ENCODE data around the gene PRPSAP2. TPM values are rescaled to one million over a fixed set of nuclear protein-coding genes. Genes with fewer than 3 reads are reported as not detected.

Gene PRPSAP2
- total RNA-seq, 1 donor from 2014 or later, result 43.0 TPM

DNA sequence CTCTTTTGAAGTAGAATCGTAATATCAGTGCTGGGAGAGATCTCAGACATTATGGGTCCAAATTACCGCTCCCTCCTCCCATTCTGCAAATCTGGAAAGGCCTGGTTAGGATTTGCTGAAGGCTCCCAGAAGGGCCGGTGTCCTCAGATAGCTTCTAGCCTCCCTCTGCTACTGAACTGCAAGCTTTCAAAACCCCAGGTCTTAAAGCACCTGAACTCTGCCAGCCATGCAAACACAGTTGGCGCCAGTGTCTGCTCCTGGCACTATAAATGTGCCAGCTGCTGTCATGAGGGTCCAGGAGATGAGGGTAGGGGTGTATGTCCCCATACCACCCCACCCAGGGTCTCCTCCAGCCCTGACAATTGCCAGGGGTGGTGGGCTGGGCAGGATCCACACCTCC is 118.3 kb downstream of the PRPSAP2 start:
- no peaks in the 10 kb centered on the region for H3K27me3 ChIP-seq (ENCODE audit: control insufficient read depth, insufficient read depth, low read length)
- peaks cover 4% of the 10 kb centered on the region for H3K36me3 ChIP-seq (ENCODE audit: control insufficient read depth, insufficient read depth, low read length)
- no peak overlapping the region for H3K4me3 ChIP-seq (ENCODE audit: low read depth, low read length)
- TF ChIP-seq, protein P1, sequence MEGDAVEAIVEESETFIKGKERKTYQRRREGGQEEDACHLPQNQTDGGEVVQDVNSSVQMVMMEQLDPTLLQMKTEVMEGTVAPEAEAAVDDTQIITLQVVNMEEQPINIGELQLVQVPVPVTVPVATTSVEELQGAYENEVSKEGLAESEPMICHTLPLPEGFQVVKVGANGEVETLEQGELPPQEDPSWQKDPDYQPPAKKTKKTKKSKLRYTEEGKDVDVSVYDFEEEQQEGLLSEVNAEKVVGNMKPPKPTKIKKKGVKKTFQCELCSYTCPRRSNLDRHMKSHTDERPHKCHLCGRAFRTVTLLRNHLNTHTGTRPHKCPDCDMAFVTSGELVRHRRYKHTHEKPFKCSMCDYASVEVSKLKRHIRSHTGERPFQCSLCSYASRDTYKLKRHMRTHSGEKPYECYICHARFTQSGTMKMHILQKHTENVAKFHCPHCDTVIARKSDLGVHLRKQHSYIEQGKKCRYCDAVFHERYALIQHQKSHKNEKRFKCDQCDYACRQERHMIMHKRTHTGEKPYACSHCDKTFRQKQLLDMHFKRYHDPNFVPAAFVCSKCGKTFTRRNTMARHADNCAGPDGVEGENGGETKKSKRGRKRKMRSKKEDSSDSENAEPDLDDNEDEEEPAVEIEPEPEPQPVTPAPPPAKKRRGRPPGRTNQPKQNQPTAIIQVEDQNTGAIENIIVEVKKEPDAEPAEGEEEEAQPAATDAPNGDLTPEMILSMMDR (IDR thresholded peaks at IDR 0.05; ENCODE audit: insufficient read depth, low read length, poor library complexity, severe bottlenecking), result no peak
- DNase-seq (ENCODE audit: low read depth), result no peak

DNA sequence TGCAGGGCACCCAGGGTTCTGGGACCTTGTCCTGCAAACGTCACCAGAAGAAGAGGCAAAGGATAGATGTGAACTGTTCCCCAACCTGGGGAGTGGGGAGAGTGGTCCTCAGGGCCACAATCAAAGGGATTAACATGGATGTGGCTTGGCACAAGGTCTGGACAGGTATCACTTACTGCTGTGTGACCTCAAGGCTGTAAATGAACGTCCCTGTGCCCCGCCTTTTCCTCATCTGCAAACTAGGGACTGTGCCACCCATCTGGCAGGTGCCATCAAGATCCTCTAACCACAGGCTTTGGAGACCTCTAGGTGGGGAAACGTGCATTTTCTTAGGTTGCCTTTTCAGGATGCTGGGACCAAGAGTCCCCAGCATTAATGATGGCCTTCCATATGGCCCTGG is 119.1 kb downstream of the PRPSAP2 start:
- DNase-seq (ENCODE audit: low read depth), result no peak
- TF ChIP-seq, protein P1 (IDR thresholded peaks at IDR 0.05; ENCODE audit: insufficient read depth, low read length, poor library complexity, severe bottlenecking), result no peak
- no peaks in the 10 kb centered on the region for H3K27me3 ChIP-seq (ENCODE audit: control insufficient read depth, insufficient read depth, low read length)
- H3K4me3 ChIP-seq (ENCODE audit: low read depth, low read length), result no peak overlapping the region
- H3K36me3 ChIP-seq (ENCODE audit: control insufficient read depth, insufficient read depth, low read length), result peaks cover 4% of the 10 kb centered on the region

DNA sequence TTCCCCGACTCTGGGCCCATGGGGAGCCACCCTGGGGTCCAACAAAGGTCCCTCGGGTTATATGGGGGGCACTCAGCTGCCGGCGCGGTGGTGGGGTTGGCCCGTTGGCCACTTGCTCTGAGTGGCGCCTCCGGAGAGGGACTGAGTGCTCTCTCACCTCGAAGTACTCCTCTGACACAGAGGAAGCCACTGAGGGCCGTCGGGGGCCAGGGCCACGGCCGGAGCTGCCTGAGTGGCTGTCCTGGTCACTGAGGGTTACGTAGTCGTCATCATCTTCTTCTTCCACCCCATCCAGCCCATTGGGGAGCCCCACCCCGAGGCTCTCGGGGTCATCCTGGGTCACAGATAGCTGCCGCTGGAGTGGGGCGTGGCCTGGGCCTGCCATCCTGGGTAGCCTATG is 119.7 kb downstream of the PRPSAP2 start:
- H3K27me3 ChIP-seq (ENCODE audit: control insufficient read depth, insufficient read depth, low read length), result no peaks in the 10 kb centered on the region
- no peak for DNase-seq (ENCODE audit: low read depth)
- H3K36me3 ChIP-seq (ENCODE audit: control insufficient read depth, insufficient read depth, low read length), result peaks cover 4% of the 10 kb centered on the region
- H3K4me3 ChIP-seq (ENCODE audit: low read depth, low read length), result no peak overlapping the region
- TF ChIP-seq, protein P1 (IDR thresholded peaks at IDR 0.05; ENCODE audit: insufficient read depth, low read length, poor library complexity, severe bottlenecking), result no peak

DNA sequence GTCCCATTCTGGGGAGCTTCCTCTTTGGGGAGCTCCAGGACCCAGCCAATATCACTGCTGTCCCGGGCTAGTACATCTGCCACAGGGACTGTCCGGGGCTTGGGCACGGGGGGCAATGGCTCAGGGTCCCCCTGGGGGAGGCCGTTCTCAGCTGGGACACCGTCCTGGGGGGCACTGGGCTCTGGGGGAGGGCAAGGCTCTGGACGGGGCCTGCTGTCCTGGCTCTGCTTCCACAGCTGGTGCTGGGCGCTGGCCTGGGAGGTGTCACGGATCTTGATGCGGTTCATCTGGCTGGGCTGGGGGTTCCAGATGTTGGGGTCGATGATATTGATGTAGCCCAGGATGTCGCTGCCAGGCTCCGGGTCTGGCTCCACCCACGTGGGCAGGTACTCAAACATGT is 120.1 kb downstream of the PRPSAP2 start:
- no peak overlapping the region for H3K4me3 ChIP-seq (ENCODE audit: low read depth, low read length)
- no peak for DNase-seq (ENCODE audit: low read depth)
- TF ChIP-seq, protein P1 (IDR thresholded peaks at IDR 0.05; ENCODE audit: insufficient read depth, low read length, poor library complexity, severe bottlenecking), result no peak
- H3K36me3 ChIP-seq (ENCODE audit: control insufficient read depth, insufficient read depth, low read length), result peaks cover 4% of the 10 kb centered on the region
- no peaks in the 10 kb centered on the region for H3K27me3 ChIP-seq (ENCODE audit: control insufficient read depth, insufficient read depth, low read length)

DNA sequence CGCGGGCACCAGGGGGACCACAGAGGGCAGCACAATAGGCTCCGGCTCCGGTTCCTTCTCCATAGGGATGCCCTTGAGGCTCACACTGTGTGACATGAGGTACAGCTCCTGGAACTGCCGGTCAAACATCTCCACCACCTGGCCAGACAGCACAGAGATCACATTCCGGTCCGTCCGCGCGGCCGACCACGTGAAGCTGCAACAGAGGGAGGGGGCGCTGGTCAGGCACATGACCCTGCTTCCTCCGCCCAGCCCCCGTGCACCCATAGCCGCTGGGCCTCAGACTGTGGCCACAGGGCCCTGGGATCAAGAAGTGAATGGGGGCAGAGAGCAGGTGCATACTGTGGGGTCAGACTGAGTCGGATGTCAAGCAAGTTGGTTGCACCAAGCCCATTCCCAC is 120.7 kb downstream of the PRPSAP2 start:
- TF ChIP-seq, protein P1 (IDR thresholded peaks at IDR 0.05; ENCODE audit: insufficient read depth, low read length, poor library complexity, severe bottlenecking), result no peak
- Histone ChIP-seq H3K4me3 (ENCODE audit: low read depth, low read length) (no peak overlapping the region), H3K36me3 (ENCODE audit: control insufficient read depth, insufficient read depth, low read length) (peaks cover 2% of the 10 kb centered on the region), H3K27me3 (ENCODE audit: control insufficient read depth, insufficient read depth, low read length) (no peaks in the 10 kb centered on the region)
- no peak for DNase-seq (ENCODE audit: low read depth)

Other genes starting within 250 kb of the PRPSAP2 start
- not detected in 2 replicates for gene TBC1D28, start 213.7 kb upstream of the PRPSAP2 start, total RNA-seq
- 18.2 and 18.6 TPM in 2 replicates for gene FOXO3B, start 175.8 kb upstream of the PRPSAP2 start, total RNA-seq
- not detected in 2 replicates for gene FBXW10, start 114.1 kb upstream of the PRPSAP2 start, total RNA-seq
- 32.9 and 48.3 TPM in 2 replicates for gene TVP23B, start 76.9 kb upstream of the PRPSAP2 start, total RNA-seq
- not detected in 2 replicates for gene SLC5A10, start 94.0 kb downstream of the PRPSAP2 start, total RNA-seq
- gene FAM83G, start 146.6 kb downstream of the PRPSAP2 start, total RNA-seq, result 48.7 and 60.0 TPM in 2 replicates
- 1.2 and 1.6 TPM in 2 replicates for gene GRAP, start 188.8 kb downstream of the PRPSAP2 start, total RNA-seq